ENCODE results near the gene PPP1R3E. TPM values are rescaled to one million over a fixed set of nuclear protein-coding genes. Genes with fewer than 3 reads are reported as not detected.
"Not testable (repeated sequence)": the region's sequence is repeated elsewhere in the genome, so short reads cannot be mapped to it uniquely, and the experiment has no call there.

PPP1R3E gene
- total RNA-seq, 1 donor from 2014 or later: 2.6 TPM

DNA sequence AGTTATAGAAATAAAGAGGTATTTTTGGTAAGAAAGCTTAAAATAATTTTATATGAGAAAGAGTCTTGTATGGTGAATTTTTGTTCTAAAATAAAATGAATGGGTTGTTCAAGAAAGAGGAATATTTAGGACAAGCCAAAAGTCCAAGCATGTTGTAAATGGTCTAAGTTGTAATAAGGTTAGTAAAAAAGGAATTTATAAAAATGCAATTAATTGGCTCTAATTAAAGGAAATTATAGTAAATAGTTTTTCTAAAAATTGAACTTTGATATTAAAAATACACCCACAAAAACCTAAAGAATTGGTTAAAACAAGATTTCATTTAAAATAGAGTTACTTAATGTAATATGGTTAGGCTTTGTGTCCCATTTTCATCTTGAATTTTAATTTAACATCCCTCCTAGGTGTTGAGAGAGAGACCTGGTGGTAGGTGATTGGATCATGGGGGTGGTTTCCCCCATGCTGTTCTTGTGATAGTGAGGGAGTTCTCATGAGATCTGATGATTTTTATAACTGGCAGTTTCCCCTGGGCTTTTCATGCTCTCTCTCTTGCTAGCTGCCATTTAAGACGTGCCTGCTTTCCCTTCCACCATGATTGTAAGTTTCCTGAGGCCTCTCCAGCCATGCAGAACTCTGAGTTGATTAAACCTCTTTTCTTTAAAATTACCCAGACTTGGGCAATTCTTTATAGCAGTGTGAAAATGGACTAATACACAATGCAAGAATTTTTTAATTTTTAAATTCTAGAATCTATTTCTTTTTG, 37.0 kb upstream of the PPP1R3E start:
- no peak overlapping the region for H3K27ac ChIP-seq (ENCODE audit: low read depth, low read length)
- H3K36me3 ChIP-seq (ENCODE audit: control insufficient read depth in 3 of 3, insufficient read depth in 3 of 3, low read length in 3 of 3): no peaks in the 10 kb centered on the region
- H3K9ac ChIP-seq (ENCODE audit: low read depth in 1 of 3, low read length in 3 of 3): no peak overlapping the region
- H3K9me3 ChIP-seq (ENCODE audit: control insufficient read depth in 3 of 3, low read length in 3 of 3): no peaks in the 10 kb centered on the region
- H3K4me3 ChIP-seq (ENCODE audit: low read length in 3 of 3): no peak overlapping the region
- no peaks in the 10 kb centered on the region for H3K4me1 ChIP-seq (ENCODE audit: control insufficient read depth in 3 of 3, insufficient read depth in 3 of 3, low read length in 3 of 3)
- H3K27me3 ChIP-seq (ENCODE audit: control insufficient read depth in 3 of 3, insufficient read depth in 3 of 3, low read length in 3 of 3): peaks cover 0 to 2% (median 0%) of the 10 kb centered on the region in 3 donors

DNA sequence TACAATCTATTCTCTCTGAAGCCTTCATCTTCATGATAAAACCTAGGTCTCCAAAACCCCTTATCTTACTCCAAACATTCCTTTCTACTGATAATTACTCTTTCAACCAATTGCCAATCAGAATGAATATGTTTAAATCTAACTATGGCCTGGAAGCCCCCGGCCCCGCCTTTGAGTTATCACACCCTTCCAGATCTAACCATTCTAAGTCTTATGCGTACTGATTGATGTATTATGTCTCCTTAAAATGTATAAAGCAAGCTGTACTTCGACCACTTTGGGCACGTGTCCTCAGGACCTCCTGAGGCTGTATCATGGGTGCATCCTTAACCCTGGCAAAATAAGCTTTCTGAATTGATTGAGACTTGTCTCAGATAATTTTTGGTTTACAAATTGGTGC, 33.0 kb upstream of the PPP1R3E start:
- no peaks in the 10 kb centered on the region for H3K4me1 ChIP-seq (ENCODE audit: control insufficient read depth in 3 of 3, insufficient read depth in 3 of 3, low read length in 3 of 3)
- H3K4me3 ChIP-seq (ENCODE audit: low read length in 3 of 3): no peak overlapping the region
- H3K9ac ChIP-seq (ENCODE audit: low read depth in 1 of 3, low read length in 3 of 3): no peak overlapping the region
- H3K9me3 ChIP-seq (ENCODE audit: control insufficient read depth in 3 of 3, low read length in 3 of 3): no peaks in the 10 kb centered on the region
- peaks cover 0 to 2% (median 0%) of the 10 kb centered on the region in 3 donors for H3K27me3 ChIP-seq (ENCODE audit: control insufficient read depth in 3 of 3, insufficient read depth in 3 of 3, low read length in 3 of 3)
- H3K36me3 ChIP-seq (ENCODE audit: control insufficient read depth in 3 of 3, insufficient read depth in 3 of 3, low read length in 3 of 3): no peaks in the 10 kb centered on the region
- H3K27ac ChIP-seq (ENCODE audit: low read depth, low read length): no peak overlapping the region

DNA sequence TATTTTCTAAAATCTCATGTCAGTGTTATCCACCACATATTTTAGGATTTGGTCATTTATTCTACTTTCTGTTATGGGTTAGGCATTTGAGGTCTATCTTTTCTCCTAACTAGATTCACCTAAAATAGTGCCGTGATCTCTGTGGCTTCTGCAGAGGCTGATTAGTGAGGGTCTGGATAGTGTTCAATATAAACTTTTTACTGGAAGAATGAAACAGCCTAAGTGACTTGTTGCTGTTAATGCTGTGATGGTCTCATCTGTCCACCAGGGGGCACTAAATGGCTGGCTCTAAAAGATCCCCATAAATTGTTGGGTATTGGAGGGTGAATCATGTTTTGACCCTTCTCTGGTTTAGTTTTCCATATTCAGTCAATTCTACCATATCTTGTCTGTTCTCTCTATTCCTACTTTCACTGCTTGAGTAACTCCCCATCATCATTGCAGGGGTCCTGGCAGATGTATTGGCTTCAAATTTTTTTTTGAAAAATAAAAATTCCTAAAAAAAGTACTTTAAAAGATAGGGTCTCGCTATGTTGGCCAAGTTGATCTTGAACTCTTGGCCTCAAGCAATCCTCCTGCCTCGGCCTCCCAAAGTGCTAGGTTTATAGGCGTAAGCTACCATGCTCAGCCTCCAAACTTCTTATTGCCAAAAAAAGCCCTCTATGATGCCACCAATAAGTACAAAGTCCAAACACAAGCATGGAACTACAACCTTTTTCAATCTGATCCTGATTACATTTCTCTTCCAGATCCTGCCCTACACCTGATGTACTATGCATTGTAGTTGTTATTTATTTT, 25.5 kb upstream of the PPP1R3E start:
- Histone ChIP-seq H3K36me3 (ENCODE audit: control insufficient read depth in 3 of 3, insufficient read depth in 3 of 3, low read length in 3 of 3) (peaks cover 18 to 21% (median 19%) of the 10 kb centered on the region in 3 donors), H3K4me1 (ENCODE audit: control insufficient read depth in 3 of 3, insufficient read depth in 3 of 3, low read length in 3 of 3) (peaks cover 2 to 4% (median 2%) of the 10 kb centered on the region in 3 donors), H3K9me3 (ENCODE audit: control insufficient read depth in 3 of 3, low read length in 3 of 3) (no peaks in the 10 kb centered on the region), H3K27me3 (ENCODE audit: control insufficient read depth in 3 of 3, insufficient read depth in 3 of 3, low read length in 3 of 3) (no peaks in the 10 kb centered on the region), H3K4me3 (ENCODE audit: low read length in 3 of 3) (no peak overlapping the region), H3K27ac (ENCODE audit: low read depth, low read length) (no peak overlapping the region), H3K9ac (ENCODE audit: low read depth in 1 of 3, low read length in 3 of 3) (no peak overlapping the region)

DNA sequence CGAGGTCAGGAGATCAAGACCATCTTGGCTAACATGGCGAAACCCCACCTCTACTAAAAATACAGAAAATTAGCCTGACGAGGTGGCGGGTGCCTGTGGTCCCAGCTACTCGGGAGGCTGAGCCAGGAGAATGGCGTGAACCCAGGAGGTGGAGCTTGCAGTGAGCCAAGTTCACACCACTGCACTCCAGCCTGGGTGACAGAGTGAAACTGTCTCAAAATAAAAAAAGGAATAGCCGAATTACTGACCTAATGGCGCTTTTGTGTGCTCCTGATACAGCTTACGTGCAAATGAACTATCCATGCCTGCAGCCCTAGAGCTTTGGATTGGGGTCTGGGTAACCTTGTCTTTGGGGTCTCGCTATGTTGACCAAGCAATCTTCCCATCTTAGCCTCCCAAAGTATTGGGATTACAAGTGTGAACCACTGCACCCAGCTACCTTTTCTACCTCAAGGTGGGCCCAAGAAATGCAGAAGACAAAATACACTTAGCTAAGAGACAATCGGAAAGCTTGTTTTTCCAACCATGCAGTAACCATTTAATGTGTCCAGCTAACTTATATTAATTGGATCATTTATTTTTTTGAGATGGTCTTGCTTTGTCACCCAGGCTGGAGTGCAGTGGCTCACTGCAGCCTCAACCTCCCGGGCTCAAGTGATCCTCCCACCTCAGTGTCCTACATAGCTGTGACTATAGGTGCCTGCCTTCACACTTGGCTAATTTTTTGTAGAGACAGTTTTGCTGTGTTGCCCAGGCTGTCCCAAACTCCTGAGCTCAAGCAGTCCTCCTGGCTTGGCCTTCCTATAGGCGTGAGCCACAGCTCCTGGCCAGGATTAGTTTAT, 24.1 kb upstream of the PPP1R3E start:
- H3K27ac ChIP-seq (ENCODE audit: low read depth, low read length): no peak overlapping the region
- H3K9me3 ChIP-seq (ENCODE audit: control insufficient read depth in 3 of 3, low read length in 3 of 3): no peaks in the 10 kb centered on the region
- no peak overlapping the region for H3K9ac ChIP-seq (ENCODE audit: low read depth in 1 of 3, low read length in 3 of 3)
- peaks cover 20 to 27% (median 23%) of the 10 kb centered on the region in 3 donors for H3K36me3 ChIP-seq (ENCODE audit: control insufficient read depth in 3 of 3, insufficient read depth in 3 of 3, low read length in 3 of 3)
- H3K4me1 ChIP-seq (ENCODE audit: control insufficient read depth in 3 of 3, insufficient read depth in 3 of 3, low read length in 3 of 3): peaks cover 14 to 16% (median 15%) of the 10 kb centered on the region in 3 donors
- no peaks in the 10 kb centered on the region for H3K27me3 ChIP-seq (ENCODE audit: control insufficient read depth in 3 of 3, insufficient read depth in 3 of 3, low read length in 3 of 3)
- H3K4me3 ChIP-seq (ENCODE audit: low read length in 3 of 3): no peak overlapping the region

DNA sequence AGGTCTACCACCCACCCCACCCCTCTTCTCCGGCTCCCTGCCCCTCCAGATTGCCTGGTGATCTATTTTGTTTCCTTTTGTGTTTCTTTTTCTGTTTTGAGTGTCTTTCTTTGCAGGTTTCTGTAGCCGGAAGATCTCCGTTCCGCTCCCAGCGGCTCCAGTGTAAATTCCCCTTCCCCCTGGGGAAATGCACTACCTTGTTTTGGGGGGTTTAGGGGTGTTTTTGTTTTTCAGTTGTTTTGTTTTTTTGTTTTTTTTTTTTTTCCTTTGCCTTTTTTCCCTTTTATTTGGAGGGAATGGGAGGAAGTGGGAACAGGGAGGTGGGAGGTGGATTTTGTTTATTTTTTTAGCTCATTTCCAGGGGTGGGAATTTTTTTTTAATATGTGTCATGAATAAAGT, 23.1 kb upstream of the PPP1R3E start:
- not testable (repeated sequence) for H3K9ac ChIP-seq (ENCODE audit: low read depth in 1 of 3, low read length in 3 of 3); H3K9me3 ChIP-seq (ENCODE audit: control insufficient read depth in 3 of 3, low read length in 3 of 3); H3K27ac ChIP-seq (ENCODE audit: low read depth, low read length); H3K4me3 ChIP-seq (ENCODE audit: low read length in 3 of 3); H3K27me3 ChIP-seq (ENCODE audit: control insufficient read depth in 3 of 3, insufficient read depth in 3 of 3, low read length in 3 of 3)
- Histone ChIP-seq H3K36me3 (ENCODE audit: control insufficient read depth in 3 of 3, insufficient read depth in 3 of 3, low read length in 3 of 3) (peaks cover 20 to 27% (median 23%) of the 10 kb centered on the region in 3 donors), H3K4me1 (ENCODE audit: control insufficient read depth in 3 of 3, insufficient read depth in 3 of 3, low read length in 3 of 3) (peaks cover 14 to 16% (median 15%) of the 10 kb centered on the region in 3 donors)

DNA sequence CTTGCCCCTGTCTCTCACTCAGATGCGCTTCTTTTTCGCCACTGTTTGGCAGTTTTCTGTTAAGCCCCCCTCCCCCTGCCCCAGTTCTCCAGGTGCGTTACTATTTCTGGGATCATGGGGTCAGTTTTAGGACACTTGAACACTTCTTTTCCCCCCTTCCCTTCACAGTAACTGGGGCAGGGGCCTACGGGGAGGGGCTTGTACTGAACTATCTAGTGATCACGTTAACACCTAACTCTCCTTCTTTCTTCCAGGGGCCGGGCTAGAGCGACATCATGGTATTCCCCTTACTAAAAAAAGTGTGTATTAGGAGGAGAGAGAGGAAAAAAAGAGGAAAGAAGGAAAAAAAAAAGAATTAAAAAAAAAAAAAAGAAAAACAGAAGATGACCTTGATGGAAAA, 22.3 kb upstream of the PPP1R3E start:
- Histone ChIP-seq H3K9ac (ENCODE audit: low read depth in 1 of 3, low read length in 3 of 3) (no peak overlapping the region), H3K27ac (ENCODE audit: low read depth, low read length) (no peak overlapping the region), H3K4me3 (ENCODE audit: low read length in 3 of 3) (no peak overlapping the region), H3K4me1 (ENCODE audit: control insufficient read depth in 3 of 3, insufficient read depth in 3 of 3, low read length in 3 of 3) (peaks cover 20 to 22% (median 22%) of the 10 kb centered on the region in 3 donors), H3K9me3 (ENCODE audit: control insufficient read depth in 3 of 3, low read length in 3 of 3) (no peaks in the 10 kb centered on the region), H3K27me3 (ENCODE audit: control insufficient read depth in 3 of 3, insufficient read depth in 3 of 3, low read length in 3 of 3) (no peaks in the 10 kb centered on the region), H3K36me3 (ENCODE audit: control insufficient read depth in 3 of 3, insufficient read depth in 3 of 3, low read length in 3 of 3) (peaks cover 20 to 27% (median 23%) of the 10 kb centered on the region in 3 donors)

DNA sequence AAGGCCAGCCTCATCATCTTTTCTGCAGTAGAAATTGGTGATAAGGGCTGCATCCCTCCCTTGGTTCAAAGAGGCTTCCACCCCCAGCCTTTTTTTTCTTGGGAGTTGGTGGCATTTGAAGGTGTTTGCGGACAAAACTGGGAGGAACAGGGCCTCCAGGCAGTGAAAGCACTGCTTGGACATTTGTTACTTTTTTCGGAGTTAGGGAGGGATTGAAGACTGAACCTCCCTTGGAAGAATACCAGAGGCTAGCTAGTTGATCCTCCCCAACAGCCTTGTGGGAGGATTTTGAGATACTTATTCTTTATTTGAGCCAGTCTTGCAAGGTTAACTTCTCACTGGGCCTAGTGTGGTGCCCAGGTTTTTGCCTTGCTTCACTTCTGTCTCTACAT, 21.8 kb upstream of the PPP1R3E start:
- Histone ChIP-seq H3K4me3 (ENCODE audit: low read length in 3 of 3) (no peak overlapping the region), H3K36me3 (ENCODE audit: control insufficient read depth in 3 of 3, insufficient read depth in 3 of 3, low read length in 3 of 3) (peaks cover 20 to 27% (median 23%) of the 10 kb centered on the region in 3 donors), H3K4me1 (ENCODE audit: control insufficient read depth in 3 of 3, insufficient read depth in 3 of 3, low read length in 3 of 3) (peaks cover 20 to 22% (median 22%) of the 10 kb centered on the region in 3 donors), H3K9me3 (ENCODE audit: control insufficient read depth in 3 of 3, low read length in 3 of 3) (no peaks in the 10 kb centered on the region), H3K27ac (ENCODE audit: low read depth, low read length) (no peak overlapping the region), H3K9ac (ENCODE audit: low read depth in 1 of 3, low read length in 3 of 3) (no peak overlapping the region), H3K27me3 (ENCODE audit: control insufficient read depth in 3 of 3, insufficient read depth in 3 of 3, low read length in 3 of 3) (no peaks in the 10 kb centered on the region)

DNA sequence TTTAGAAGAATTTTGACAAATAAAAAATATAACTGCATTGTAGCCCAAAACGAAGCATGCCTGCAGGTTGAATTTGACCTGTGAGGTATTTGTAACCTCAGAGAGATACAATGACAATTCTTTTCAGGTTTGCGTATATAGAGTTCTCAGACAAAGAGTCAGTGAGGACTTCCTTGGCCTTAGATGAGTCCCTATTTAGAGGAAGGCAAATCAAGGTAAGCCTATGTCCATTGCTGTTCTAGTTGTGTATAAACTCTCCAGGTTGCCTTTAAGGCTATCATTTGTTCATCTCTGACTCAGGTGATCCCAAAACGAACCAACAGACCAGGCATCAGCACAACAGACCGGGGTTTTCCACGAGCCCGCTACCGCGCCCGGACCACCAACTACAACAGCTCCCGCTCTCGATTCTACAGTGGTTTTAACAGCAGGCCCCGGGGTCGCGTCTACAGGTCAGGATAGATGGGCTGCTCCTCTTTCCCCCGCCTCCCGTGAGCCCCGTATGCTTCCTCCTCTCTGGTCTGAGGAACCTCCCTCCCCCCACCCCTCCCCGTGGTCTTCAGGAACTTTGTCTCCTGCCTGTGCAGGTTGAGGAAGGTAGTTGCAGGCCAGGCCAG, 21.3 kb upstream of the PPP1R3E start:
- Histone ChIP-seq H3K9me3 (ENCODE audit: control insufficient read depth in 3 of 3, low read length in 3 of 3) (no peaks in the 10 kb centered on the region), H3K4me3 (ENCODE audit: low read length in 3 of 3) (no peak overlapping the region), H3K27me3 (ENCODE audit: control insufficient read depth in 3 of 3, insufficient read depth in 3 of 3, low read length in 3 of 3) (no peaks in the 10 kb centered on the region), H3K36me3 (ENCODE audit: control insufficient read depth in 3 of 3, insufficient read depth in 3 of 3, low read length in 3 of 3) (peaks cover 20 to 27% (median 23%) of the 10 kb centered on the region in 3 donors), H3K27ac (ENCODE audit: low read depth, low read length) (no peak overlapping the region), H3K4me1 (ENCODE audit: control insufficient read depth in 3 of 3, insufficient read depth in 3 of 3, low read length in 3 of 3) (peaks cover 20 to 22% (median 22%) of the 10 kb centered on the region in 3 donors), H3K9ac (ENCODE audit: low read depth in 1 of 3, low read length in 3 of 3) (no peak overlapping the region)

All from skeletal muscle tissue (tissue), 4 donors.